Fibroblast of skin of back (primary cell): ENCODE measurements around the gene ARL3. TPM values are rescaled to one million over a fixed set of nuclear protein-coding genes. Genes with fewer than 3 reads are reported as not detected.
"Not testable (repeated sequence)": the region's sequence is repeated elsewhere in the genome, so short reads cannot be mapped to it uniquely, and the experiment has no call there.

Experiments used
- DNase-seq: peaks from one replicate; pipeline ENCODE4 v3.0.0-alpha.2; 2013
- polyA plus RNA-seq, 2 experiments: library from polyadenylated mRNA; unstranded; fragments of 120-200 nt; gene quantifications; one replicate each; pipeline ENCODE4 v1.2.1, GENCODE V29; 2013; ENCODE audit not compliant: insufficient read length in 2 of 2

The ARL3 gene, protein sequence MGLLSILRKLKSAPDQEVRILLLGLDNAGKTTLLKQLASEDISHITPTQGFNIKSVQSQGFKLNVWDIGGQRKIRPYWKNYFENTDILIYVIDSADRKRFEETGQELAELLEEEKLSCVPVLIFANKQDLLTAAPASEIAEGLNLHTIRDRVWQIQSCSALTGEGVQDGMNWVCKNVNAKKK
- polyA plus RNA-seq (2013, experiment 1 of 2; ENCODE audit: insufficient read length), result 17.4 TPM
- polyA plus RNA-seq (2013, experiment 2 of 2; ENCODE audit: insufficient read length), result 18.3 TPM

DNA sequence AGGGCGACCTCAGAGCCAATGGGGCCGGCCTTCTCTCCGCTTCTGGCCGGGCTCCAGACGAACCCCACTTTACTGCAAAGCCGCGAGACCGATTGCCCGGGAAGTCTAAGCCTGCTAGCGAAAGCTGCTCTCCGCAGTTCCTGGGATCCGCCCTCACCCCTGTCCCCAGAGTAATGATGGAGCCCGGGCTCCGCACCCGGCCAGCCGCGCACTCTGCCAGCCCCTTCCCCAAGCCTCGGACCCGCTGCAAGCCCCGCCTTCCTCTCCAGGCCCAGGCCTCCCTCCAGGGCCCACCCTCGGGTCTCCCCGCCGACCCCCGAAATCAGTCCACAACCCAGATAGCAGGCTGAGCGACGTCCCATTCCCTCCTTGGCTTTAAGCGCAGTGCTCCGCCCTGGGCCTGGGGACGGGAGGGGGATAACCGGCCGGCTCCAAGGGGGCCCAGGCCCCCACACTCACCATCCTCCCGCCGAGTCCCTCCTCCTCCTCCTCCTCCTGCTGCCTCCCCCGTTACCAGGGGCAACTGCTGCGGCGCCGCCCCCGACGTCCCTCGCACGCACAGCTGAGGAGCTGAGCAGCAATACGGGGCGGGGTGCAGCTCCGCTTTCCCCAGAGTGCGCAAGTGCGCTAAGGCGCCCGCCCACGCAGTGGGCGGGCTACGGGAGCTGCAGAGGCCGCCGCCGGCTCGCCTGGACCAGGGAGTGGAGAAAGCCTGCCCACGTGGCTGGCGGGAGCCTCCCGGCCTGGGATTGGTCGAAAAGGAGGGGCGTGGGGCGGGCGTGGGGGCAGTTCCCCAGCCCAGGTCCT is at the start of gene ARL3:
Gene ARL3 (minus strand): TSS at position 584 of the 807 bp plus-strand sequence. CDS start 122 bp downstream, at position 462.
- peak; percentile 99 for DNase-seq

DNA sequence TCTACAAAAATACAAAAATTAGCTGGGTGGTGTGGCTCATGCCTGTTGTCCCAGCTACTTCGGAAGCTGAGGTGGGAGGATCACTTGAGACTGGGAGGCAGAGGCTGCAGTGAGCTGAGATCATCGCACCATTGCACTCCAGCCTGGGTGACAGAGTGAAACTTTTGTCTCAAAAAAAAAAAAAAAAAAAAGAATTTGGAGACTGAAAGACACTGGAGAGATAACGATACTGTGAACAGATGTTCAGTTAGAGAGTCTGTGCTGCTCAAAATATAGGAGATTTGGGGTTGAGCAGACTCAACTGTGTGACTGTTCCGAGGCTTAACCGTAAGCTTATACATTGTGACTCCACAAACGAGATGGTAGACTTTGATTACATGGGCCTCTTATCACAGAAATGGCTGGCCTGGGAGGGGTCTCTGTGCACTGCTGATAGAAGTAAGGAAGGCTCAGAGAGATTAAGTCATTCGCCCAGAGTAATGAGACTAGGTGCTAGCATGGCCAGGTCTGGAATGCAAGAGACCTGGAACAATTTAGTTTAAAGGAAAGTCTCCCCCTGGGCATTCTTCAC is 48.9 kb upstream of the ARL3 start:
- no peak for DNase-seq

DNA sequence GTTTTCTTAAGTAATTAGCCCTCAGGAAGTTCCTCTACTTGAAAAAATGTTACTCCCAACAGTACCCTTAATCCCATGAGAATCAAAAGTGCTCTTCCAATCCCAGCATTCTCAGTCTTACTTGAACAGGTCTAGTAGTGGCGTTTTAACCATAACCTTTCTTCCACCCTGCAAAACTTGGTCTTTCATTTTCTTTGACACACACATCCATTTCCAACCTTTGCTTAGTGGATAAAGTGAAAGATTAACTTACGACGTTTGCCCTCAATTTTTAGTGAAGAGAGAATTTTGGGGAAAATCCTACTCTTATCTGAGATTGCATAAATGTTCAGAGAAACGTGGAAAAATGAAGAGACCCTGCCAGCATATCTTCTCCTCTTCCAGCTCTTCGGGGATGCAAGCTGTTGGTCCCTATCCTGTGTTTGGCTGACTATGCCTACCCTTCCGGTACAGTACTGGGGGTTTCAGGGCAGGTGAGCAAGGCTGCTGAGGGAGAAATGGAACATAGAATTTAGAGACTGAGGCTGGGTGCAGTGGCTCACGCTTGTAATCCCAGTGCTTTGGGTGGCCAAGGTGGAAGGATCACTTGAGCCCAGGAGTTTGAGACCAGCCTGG is 48.3 kb upstream of the ARL3 start:
- no peak for DNase-seq

DNA sequence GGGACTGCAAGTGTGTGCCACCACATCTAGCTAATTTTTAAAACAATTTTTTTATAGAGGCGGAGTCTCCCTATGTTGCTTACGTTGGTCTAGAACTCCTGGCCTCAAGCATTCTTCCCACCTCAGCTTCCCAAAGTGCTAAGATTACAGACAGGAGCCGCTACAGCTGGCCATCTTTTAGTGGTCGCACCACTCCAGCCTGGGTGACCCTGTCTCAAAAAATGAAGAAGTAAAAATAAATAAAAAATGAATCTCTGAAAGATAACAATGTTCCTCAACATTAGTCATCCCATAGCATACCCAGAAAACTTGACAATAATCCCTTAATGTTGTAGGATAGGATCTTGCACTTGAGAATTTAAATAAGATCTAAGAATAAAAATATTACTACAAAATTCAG is 47.8 kb upstream of the ARL3 start:
- DNase-seq, result peak; percentile 64

DNA sequence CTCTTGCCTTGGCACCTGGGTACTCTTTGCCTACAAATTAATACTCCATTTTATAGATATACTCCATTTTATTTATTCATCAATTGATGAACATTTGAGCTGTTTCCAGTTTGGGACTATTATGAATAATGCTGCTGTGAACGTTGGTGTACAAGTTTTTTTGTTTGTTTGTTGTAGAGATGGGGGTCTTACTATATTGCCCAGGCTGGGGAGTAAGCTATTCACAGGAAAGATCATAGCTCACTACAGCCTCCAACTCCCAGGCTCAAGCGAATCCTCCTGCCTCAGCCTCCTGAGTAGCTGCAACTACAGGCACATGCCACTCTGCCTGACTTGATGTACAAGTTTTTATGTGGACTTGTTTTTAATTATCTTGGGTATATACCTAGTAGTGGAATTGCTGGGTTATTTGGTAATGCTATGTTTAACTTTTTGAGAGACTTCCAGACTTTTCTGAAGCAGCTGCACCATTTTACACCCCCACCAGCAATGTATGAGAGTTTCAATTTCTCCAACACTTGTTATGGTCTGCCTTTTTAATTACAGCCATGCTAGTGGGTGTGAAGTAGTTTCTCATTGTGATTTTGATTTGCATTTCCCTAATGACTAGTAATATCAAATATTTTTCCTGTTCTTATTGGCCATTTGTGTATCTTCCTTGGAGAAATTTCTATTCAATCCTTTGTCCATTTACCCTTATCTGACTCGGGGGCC is 45.5 kb upstream of the ARL3 start:
- no peak for DNase-seq

DNA sequence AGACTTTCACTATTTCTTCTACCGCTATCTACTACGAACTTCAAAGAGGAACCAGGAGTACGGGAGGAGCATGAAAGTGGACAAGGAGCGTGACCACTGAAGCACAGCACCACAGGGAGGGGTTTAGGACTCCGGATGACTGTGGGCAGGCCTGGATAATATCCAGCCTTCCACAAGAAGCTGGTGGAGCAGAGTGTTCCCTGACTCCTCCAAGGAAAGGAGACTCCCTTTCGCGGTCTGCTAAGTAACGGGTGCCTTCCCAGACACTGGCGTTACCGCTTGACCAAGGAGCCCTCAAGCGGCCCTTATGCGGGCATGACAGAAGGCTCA is 44.7 kb upstream of the ARL3 start:
- DNase-seq, result not testable (repeated sequence)

DNA sequence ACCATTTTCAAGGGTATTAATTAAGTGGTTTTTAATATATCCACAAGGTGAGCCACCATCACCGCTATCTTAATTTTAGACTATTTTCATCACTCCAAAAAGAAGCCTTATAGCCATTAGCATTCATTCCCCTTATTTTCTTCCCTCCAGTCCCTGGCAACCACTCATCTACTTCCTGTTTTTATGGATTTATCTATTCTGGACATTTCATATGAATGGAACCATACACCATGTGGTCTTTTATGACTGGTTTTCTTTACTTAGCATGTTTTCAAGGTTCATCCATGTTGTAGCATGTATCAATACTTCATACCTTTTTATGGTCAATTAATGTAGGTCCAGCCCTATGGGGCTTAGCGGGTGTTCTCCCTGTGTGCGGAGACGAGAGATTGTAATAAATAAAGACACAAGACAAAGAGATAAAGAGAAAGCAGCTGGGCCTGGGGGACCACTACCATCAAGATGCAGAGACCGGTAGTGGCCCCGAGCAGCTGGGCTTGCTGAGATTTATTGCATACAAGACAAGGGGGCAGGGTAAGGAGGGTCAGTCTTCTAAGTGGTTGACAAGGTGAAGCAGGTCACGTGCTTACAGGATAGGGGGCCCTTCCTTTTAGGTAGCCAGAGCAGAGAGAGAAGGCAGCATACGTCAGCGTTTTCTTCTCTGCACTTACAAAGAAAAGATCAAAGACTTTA is 44.2 kb upstream of the ARL3 start:
- DNase-seq, result no peak

DNA sequence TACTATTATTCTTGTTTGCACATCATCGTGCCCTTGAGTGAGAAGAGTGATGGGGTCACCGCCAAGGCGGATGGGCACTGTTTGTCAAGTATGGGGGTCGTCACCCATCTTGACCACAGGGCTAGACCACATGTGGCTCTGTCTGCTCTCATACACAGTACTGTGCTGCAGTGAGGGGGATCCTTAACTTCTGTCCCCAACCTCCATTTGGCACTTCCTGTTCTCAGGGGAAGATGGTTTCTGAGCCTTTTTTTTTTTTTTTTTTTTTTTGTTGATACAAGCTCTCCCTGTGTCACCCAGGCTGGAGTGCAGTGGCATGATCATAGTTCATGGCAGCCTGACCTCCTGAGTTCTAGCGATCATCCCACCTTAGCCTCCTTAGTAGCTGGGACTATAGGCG is 43.1 kb upstream of the ARL3 start:
- no peak for DNase-seq

DNA sequence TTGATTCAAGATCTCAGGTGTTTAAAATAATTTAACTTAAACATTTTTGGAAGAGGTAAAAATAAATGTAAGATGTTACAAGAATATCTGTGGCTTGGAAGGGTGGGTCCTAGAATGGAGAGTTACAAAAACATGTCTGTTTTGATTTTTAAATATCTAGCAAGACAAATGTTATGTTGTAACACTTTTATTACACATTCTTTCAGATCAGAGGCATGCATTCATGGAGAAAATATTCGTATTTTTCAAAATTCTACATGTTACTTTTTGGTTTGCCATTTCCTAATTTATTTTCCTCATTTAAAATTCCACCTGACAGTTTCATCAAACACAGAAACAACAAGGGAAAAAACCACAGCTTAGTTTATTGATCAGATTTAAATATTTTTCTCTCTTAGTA is 39.5 kb upstream of the ARL3 start:
- no peak for DNase-seq

DNA sequence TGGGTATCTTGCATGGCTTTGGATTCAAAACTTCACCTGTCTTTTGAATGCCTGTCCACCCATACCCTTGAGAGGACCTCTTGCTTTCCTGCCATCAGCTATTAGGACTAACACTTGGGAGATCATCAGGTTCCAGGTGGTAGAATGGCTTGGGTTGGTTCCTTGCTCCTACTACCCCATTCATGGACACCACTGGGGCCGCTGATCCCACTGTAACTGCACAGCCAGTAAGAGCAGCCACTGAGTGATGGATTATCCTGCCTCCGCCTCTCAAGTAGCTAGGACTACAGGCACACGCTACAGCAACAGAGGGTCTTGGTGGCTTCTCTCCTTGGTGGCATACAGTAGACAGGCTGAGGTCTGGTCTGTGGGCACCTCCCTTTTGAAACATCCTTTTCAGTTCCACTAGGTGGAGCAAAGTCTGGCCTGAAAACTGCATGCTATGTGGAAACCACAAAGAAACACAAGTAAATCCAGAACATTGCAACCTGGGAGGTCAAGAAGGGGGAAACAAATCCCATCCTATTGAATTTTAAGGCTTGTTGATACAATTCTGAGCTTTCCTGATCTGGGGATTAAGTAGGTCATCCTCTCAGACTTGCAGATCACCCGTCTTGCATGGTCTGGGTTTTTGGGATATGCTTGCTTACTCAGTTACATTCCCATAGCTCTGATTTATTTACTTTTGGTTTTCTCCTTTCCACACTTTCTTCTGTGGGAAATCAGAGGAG is 38.9 kb upstream of the ARL3 start:
- DNase-seq, result peak; percentile 88

DNA sequence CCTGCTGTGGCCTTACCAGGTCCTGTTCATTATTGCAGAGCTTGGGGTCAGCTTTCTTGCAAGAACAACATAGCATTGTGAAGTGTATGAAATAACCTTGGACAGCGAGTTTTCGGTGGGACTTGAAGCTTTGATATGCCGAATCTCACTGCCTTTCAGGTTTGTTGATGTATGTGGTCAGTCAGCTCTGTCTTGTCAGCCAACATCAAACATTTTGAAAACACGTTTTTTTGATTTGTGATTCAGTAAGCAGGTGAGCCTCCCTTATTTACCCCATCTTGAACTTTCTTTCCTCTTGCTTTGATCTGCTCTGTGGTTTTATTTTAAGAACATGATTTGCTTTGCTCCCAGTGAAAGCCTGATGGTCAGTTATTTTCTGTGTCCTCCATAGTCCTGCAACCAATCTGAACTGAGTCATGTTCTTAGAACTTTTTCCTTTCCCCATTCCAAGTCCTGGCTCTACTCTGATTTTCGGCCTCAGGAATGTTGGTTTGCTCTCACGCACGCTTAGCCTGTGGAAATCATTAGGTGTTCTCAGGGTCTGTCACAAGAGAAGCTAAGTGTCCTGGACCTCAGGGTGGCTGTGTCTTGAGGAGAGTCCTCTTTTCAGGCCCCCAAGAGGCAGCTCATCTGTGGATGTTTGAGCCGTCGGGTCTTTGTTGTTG is 38.2 kb upstream of the ARL3 start:
- peak; percentile 82 for DNase-seq

DNA sequence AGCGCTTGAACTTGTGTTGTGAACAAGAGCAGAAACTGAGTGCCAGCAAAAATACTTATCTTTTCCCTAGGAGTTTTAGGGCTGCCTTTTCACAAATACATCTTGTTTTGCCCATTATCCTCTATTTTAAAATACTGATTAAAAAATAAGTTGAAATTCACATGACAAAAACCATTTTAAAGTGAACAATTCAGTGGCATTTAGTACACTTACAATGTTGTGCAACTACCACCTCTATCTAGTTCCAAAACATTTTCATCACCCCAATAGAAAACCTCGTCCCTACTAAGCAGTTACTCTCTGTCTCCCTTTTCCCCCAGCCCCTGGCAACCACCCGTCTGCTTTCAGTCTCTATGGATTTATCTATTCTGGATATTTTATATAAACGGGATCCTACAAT is 31.0 kb upstream of the ARL3 start:
- no peak for DNase-seq

DNA sequence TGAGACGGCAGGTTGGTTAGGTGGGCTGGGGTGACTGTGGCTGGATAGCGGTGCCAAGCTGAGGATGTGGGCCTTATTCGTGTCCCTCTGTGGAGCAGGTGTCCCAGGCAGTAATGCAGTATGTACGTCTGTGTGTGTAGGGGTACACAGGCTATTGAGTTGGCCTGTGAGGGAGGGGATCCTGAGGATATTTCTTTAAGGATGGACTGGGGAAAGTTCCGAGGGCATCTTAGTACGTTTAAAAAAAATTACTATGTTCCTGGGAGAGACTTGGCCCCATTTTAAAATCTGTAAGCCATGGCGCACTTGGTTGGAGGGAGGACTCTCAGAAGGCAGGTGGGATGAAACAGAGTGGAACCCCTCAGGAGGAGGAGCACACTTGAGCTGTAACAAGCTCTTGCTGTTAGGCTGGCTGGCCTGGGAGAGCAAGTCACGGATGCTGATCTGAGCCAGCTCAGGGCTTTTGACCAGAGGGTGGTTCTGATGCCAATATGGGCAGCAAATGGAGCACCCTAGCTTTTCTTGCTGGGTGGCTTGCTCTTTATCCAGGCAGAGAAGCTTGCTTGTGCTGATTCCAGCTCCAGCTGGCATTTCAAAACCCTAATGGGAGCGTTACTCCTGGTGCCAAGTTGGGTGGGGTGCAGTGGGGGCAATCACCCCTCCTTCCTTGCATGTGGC is 30.3 kb upstream of the ARL3 start:
- no peak for DNase-seq

DNA sequence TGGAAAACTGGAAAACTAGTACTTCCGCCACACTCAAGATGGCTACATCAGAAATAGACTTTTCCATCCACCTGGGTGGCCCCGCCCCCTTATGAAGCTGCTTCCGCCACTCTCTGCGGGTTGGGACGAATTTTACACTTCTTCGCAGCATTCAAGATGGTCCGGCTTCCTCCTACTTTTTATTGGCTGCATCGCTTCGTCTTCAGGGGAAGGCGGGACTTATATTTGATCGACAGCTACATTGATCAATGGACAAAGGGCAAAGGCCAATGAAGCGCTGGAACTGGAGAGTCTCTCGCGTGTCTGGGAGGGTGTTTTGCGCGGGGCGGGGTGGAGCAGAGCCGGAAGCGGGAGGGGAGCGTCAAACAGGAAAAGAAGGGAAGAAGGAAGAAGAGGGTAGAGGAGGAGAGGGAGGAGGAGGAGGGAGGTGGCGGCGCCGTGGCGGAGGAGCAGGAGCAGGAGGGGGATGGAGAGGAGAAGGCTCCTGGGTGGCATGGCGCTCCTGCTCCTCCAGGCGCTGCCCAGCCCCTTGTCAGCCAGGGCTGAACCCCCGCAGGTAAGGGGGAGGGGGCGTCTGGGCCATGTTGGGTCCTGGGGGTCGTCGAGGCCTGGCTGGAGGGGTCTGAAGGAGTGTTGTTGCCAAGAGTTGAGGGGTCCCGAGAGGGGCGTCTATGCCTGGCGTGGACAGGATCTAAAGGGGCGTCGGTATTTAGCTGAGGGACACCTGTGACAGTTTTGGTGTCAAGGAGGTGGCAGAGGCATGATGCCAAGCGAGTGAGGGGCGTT is 29.6 kb upstream of the ARL3 start, which contains the start of gene WBP1L:
Gene WBP1L (plus strand): TSS at position 361 of the 786 bp plus-strand sequence. CDS start 106 bp downstream, at position 467.
- peak; percentile 100 for DNase-seq

DNA sequence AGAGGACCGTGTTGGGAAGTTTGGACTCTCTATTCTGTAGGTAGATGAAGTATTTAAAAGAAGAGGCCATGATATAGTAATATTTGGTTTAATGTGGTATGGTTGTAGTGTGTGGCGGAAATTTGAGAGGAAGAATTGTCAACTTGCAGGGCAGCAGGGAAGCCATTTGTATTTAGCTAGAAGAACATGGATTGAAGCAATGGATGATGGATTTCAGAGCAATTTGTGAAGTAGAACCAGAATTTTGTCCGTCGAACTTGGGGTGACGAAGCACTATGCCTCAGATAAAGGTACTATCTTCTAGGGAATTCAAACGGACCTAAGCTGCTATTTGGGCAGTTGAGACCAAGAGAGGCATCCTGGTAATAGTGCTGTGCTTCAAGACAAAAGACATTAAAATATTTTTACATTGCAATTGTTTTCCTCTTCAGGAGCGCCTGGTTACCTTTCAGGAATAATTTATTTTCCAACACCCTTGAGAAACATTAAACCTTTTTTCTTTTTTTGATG is 28.9 kb upstream of the ARL3 start:
- DNase-seq, result no peak

DNA sequence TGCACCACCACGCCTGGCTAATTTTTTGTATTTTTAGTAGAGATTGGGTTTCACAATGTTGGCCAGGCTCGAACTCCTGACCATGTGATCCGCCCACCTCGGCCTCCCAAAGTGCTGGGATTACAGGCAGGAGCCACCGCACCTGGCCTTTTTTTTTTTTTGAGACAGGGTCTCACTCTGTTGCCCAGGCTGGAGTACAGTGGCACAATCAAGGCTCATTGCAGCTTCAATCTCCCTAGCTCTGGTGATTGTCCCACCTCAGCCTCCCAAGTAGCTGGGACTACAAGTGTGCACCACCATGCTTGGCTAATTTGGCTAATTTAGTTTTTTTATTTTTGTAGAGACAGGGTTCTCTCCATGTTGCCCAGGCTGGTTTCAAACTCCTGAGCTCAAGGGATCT is 28.1 kb upstream of the ARL3 start:
- DNase-seq, result not testable (repeated sequence)

DNA sequence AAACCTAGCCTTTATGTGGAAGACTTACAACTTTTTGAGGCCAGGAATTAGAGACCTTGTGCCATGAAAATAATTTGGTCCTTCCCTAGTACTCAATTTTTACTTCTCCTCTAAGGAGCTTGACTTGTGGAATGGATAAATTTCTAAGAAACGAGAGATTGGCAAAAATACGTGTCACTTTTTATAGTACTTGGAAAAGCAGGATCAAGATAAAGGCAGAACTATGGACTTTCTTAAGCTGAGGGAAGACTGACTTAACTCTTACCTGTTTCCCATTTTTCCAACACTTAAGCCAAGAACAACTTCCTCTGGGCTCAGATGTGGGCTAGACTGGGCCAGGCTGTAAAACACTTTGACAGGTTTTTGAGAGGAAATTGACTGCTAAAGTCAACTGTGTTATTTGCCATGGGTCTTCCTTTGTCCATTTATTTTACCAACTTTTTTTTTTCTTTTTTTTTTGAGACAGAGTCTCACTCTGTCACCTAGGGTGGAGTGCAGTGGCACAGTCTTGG is 27.6 kb upstream of the ARL3 start:
- no peak for DNase-seq

DNA sequence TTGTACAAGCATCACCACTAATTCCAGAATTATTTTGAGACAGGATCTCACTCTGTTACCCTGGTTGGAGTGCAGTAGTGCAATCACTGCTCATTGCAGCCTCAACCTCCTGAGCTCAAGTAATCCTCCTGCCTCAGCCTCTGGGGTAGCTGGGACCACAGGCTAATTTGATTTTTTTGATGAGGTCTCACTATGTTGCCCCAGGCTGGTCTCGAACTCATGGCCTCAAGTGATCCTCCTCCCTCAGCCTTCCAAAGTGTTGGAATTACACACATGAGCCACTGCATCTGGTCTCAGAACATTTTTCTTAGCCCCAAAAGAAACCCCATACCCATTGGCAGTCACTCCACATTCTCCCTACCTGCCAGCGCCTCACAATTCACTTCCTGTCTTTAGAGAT is 26.0 kb upstream of the ARL3 start:
- no peak for DNase-seq

DNA sequence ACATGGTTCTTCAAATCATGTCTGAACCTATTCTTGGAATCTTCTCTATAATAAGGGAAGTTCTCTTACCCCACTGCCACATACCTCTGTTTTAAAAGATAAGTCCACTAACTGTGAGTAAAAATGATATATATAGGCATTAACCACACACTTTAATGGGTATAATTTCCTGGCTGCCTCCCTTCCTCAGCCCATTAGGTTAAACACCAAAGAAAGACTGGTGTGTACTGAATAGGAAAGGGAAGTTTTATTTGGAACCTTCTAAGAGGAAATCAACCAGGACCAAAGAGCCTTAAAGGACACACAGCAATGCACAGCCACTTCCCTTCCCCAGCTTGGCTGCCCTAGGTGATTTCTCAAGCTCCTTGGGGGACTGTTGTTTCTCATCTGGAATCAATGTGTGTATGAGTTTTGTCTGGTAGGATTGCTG is 24.5 kb upstream of the ARL3 start:
- DNase-seq, result no peak
